IgD-negative memory B cell (primary cell): ENCODE data around the gene SOX5. TPM values are rescaled to one million over a fixed set of nuclear protein-coding genes. Genes with fewer than 3 reads are reported as not detected.
"Not testable (repeated sequence)": the region's sequence is repeated elsewhere in the genome, so short reads cannot be mapped to it uniquely, and the experiment has no call there.

Source experiments
- H3K27ac Mint-ChIP-seq, 3 donors: one replicate each; pipeline ENCODE4 v1.8.0; 2020 to 2022; ENCODE audit warnings: mild to moderate bottlenecking in 3 of 3, mixed read lengths in 3 of 3, moderate library complexity in 1 of 3
- H3K27me3 Mint-ChIP-seq: one replicate; pipeline ENCODE4 v1.8.0; 2021; ENCODE audit warnings: mixed read lengths
- H3K36me3 Mint-ChIP-seq: one replicate; pipeline ENCODE4 v1.8.0; 2020; ENCODE audit warnings: mild to moderate bottlenecking, mixed read lengths
- H3K4me1 Mint-ChIP-seq, 3 donors: one replicate each; pipeline ENCODE4 v1.8.0; 2020 to 2022; ENCODE audit warnings: mixed read lengths in 3 of 3, mild to moderate bottlenecking in 1 of 3
- H3K4me3 Mint-ChIP-seq, 4 donors: one replicate each; pipeline ENCODE4 v1.8.0; 2020 to 2022; ENCODE audit warnings: mild to moderate bottlenecking in 4 of 4, mixed read lengths in 4 of 4, moderate library complexity in 3 of 4
- H3K9me3 Mint-ChIP-seq, 3 donors: one replicate each; pipeline ENCODE4 v1.8.0; 2020 to 2021; ENCODE audit warnings: mixed read lengths in 3 of 3, mild to moderate bottlenecking in 1 of 3
- polyA plus RNA-seq: library from polyadenylated mRNA; unstranded; fragments of 300-500 nt; fragmentation: Illumina TruSeq; gene quantifications from one replicate; pipeline ENCODE4 v1.2.3, GENCODE V29; 2021

The SOX5 gene
- polyA plus RNA-seq, 1 donor from 2014 or later: 11.0 TPM

DNA sequence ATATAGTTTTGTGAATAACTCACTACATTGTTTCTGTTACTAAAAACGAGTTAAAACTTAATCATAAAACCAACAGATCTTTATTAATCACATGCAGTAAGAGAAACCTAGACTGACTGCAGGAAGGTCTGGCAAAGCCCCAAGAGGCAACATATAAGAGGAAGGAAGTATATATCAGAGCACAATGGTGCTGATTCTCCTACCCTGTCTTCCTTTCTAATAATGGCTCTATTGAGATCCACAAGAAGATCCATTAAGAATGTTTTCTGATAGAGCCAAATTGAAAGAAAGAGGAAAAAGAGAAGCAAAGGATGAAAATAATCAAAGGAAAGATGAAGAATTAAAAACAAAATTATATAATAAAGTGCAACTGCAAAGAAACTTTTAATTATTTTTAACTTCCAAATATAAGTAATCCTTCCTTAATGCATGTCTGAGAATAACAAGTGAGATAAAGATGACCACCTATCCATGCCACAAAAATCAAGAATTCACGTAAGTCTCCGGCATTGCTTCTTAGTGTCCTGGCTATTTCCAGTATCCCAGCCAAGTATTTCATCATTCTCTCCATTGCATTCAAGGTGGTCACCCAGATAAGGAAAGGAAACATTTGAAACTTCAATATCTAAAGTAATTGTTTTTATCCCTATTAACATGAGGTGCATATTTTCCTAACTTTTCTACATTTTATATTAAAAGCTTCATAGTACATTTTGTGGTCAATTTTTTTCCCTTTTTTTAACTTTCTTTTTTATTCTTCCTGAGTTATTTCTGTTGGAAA lies 62.2 kb downstream of the SOX5 start:
- peaks cover 1% of the 10 kb centered on the region for H3K36me3 Mint-ChIP-seq
- no peaks in the 10 kb centered on the region for H3K9me3 Mint-ChIP-seq
- H3K27me3 Mint-ChIP-seq: no peaks in the 10 kb centered on the region
- H3K4me3 Mint-ChIP-seq: no peak overlapping the region
- peaks cover 7 to 14% (median 12%) of the 10 kb centered on the region in 3 donors for H3K4me1 Mint-ChIP-seq
- H3K27ac Mint-ChIP-seq: no peak overlapping the region

DNA sequence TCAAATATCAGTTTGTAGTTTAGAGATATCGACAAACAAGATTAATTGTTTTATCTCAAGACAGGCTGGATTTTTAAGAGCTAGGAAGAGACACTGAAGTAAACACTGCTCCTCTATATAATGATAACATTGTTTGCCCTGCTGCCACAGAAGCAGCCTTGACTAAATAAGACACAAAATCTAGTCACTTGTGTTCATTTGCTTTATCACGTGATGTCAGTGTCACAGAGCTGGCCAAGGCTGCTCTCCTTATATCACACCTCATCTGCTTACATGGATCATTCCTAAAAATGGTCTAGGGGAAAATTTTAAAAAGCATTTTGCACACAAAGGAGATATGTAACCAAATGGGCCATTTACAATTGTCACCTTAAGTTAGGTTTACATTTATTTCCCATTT lies 64.1 kb downstream of the SOX5 start:
- Mint-ChIP-seq H3K4me1 (peaks cover 0 to 5% (median 1%) of the 10 kb centered on the region in 3 donors), H3K9me3 (no peaks in the 10 kb centered on the region), H3K27me3 (no peaks in the 10 kb centered on the region), H3K27ac (no peak overlapping the region), H3K4me3 (no peak overlapping the region), H3K36me3 (no peaks in the 10 kb centered on the region)

DNA sequence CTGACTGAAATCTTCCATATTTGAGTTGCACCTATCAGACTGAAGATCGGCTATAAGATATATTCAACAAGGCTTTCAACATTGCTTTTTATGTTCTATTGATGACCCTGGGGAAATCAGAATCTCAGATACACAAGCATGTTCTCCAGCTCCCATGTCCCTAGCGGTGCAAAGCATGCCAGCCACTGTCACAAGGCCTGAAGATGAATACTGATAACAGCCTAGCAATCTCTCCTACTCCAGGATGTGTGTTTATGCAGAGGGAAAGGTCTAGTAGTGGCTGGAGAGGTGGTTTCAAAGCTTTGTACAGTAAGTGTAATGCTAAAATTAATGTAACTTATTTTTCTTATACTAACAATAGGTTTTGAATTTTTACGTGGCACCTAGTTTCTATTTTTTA lies 64.6 kb downstream of the SOX5 start:
- Mint-ChIP-seq H3K36me3 (no peaks in the 10 kb centered on the region), H3K27ac (no peak overlapping the region), H3K27me3 (no peaks in the 10 kb centered on the region), H3K4me3 (no peak overlapping the region), H3K9me3 (no peaks in the 10 kb centered on the region), H3K4me1 (peaks cover 0 to 5% (median 1%) of the 10 kb centered on the region in 3 donors)

DNA sequence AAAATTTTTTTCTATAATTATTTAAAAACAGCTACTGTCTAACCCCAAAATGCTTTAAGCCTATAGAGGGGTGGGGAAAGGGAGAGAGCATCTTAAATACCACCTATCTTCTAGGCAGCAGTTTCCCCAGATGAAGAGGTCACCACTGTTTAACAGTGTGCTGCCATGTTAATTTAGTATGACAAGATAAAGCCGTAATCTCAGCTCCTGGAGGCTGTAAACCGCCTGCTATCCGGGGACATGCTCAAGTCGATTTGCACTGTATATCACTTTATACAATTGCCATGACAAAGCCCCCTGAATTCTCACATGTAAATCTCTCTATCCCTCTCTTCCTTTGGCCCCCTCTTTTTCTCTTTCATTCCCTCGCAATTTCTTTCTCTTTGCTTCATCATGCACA lies 68.5 kb downstream of the SOX5 start:
- H3K36me3 Mint-ChIP-seq: no peaks in the 10 kb centered on the region
- no peaks in the 10 kb centered on the region for H3K4me1 Mint-ChIP-seq
- H3K9me3 Mint-ChIP-seq: no peaks in the 10 kb centered on the region
- no peaks in the 10 kb centered on the region for H3K27me3 Mint-ChIP-seq
- H3K27ac Mint-ChIP-seq: no peak overlapping the region
- no peak overlapping the region for H3K4me3 Mint-ChIP-seq

DNA sequence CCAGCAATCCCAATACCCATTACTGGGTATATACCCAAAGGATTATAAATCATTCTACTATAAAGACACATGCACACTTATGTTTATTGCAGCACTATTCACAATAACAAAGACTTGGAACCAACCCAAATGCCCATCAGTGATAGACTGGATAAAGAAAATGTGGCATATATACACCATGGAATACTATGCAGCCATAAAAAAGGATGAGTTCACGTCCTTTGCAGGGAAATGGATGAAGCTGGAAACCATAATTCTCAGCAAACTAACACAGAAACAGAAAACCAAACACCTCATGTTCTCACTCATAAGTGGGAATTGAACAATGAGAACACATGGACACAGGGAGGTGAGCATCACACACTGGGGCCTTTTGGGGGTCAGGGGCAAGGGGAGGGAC lies 72.9 kb downstream of the SOX5 start:
- not testable (repeated sequence) for H3K27ac Mint-ChIP-seq, H3K4me3 Mint-ChIP-seq, H3K36me3 Mint-ChIP-seq, H3K4me1 Mint-ChIP-seq, H3K9me3 Mint-ChIP-seq, H3K27me3 Mint-ChIP-seq

DNA sequence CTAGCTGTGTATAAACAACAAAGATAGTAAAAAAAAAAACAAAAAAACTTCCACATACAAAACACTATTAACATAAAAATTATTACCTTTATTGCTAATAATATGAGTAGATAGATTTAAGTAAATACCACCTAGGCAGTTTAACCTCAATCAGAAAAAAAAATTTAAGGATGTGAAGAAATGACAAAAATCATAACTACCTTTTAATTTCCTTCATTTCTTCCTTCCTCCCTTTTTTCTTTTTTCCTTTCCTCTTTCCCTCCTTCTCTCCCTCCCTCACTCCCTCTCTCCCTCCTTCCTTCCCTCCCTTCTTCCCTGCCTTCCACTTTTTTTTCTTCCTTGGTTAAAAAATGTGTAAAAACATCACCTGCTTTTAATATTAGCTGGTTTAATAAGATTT lies 81.7 kb downstream of the SOX5 start:
- Mint-ChIP-seq H3K4me3 (no peak overlapping the region), H3K9me3 (peaks cover 0 to 1% (median 0%) of the 10 kb centered on the region in 3 donors), H3K4me1 (no peaks in the 10 kb centered on the region), H3K27me3 (no peaks in the 10 kb centered on the region), H3K27ac (no peak overlapping the region), H3K36me3 (peaks cover 3% of the 10 kb centered on the region)

DNA sequence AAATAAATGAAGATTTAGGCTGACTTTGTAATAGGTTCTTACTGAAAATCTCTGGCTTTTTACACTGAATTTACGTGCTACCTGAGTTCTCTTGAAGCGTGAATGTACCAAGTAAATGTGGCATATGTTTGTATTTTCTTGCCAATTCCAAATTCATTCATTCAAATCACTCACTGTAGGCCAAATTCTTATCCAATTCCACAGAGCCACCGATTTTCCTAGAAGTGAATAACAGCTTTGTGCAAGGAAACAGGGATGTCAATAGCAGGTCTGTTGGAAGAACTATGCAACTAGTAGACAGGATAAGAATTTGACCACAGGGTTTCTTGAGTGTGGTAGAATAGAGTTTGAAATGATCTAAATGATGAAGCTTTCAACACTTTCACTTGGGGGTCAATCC lies 86.8 kb downstream of the SOX5 start:
- Mint-ChIP-seq H3K4me3 (no peak overlapping the region), H3K36me3 (no peaks in the 10 kb centered on the region), H3K9me3 (peaks cover 0 to 7% (median 2%) of the 10 kb centered on the region in 3 donors), H3K4me1 (no peaks in the 10 kb centered on the region), H3K27me3 (no peaks in the 10 kb centered on the region), H3K27ac (no peak overlapping the region)

DNA sequence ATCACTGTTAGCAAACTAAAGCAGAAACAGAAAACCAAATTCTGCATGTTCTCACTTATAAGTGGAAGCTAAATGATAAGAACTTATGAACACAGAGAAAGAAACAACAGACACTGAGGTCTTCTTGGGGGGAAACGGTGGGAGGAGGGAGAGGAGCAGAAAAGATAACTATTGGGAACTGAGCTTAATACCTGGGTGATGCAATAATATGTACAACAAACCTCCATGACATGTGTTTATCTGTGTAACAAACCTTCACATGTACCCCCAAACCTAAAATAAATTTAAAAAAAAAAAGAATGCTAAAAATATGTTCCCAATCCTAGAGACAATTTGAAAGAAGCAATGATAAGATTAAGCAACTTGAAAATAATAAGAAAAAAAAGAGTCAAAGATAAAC lies 89.5 kb downstream of the SOX5 start:
- H3K4me1 Mint-ChIP-seq: peaks cover 0 to 5% (median 0%) of the 10 kb centered on the region in 3 donors
- H3K9me3 Mint-ChIP-seq: peaks cover 0 to 7% (median 2%) of the 10 kb centered on the region in 3 donors
- H3K4me3 Mint-ChIP-seq: no peak overlapping the region
- no peak overlapping the region for H3K27ac Mint-ChIP-seq
- no peaks in the 10 kb centered on the region for H3K36me3 Mint-ChIP-seq
- H3K27me3 Mint-ChIP-seq: no peaks in the 10 kb centered on the region

DNA sequence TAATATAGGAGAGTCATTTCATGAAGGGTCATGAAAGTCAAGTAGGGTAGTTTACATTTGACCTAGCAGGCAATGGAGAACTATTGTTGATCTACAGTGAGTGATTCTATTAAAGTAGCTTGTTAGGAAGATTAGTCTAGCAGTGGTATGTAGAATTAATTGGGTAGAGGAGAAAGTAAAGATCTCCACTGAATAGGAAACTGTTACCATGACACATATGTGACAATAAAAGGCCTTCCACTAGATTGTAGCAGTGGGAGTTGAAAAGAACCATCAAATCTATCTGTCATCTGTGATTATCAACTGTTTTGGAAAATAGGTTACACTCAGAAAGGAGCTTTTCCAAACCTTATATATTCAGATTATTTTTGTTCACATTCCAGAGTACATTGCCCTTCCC lies 92.3 kb downstream of the SOX5 start:
- H3K9me3 Mint-ChIP-seq: peaks cover 0 to 7% (median 2%) of the 10 kb centered on the region in 3 donors
- H3K36me3 Mint-ChIP-seq: no peaks in the 10 kb centered on the region
- no peak overlapping the region for H3K27ac Mint-ChIP-seq
- H3K4me1 Mint-ChIP-seq: peaks cover 0 to 5% (median 0%) of the 10 kb centered on the region in 3 donors
- no peak overlapping the region for H3K4me3 Mint-ChIP-seq
- no peaks in the 10 kb centered on the region for H3K27me3 Mint-ChIP-seq

DNA sequence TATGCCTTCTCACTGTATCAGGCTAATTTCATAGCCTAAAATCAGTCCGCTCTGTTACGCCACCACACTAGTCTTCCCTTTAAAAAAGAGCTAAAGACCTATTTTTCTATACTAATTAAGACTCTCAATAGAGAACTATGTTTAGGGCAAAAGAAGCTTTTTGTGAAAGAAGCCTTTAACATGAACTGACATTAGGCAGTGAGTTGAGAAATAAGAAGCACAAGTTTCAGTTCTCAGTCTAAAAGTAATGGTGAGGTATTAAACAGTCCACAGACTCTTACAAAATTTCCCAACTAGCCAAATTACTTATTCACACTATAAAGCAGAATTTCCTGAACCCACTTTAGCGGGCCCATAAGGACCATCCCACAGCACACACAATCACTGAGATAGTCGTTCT lies 93.7 kb downstream of the SOX5 start:
- Mint-ChIP-seq H3K4me1 (peaks cover 0 to 5% (median 0%) of the 10 kb centered on the region in 3 donors), H3K9me3 (peaks cover 0 to 7% (median 2%) of the 10 kb centered on the region in 3 donors)

DNA sequence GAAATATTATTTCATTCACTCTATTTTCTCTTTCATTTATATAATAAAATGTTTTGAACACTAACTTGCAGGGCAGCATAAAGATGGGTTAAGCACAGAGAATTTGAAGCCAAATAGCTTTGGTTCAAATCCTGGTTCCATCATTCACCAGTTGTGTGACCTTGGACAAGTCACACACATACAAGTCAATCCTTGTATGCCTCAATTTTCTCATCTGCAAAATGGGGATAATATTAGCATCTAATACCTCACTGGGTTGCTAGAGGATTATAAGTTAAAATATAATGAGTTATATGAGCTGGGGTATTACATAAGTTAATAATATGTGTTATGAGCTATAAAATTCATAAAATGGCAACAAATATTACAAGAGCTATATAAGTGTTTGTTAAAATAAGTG lies 94.9 kb downstream of the SOX5 start:
- H3K4me1 Mint-ChIP-seq: peaks cover 0 to 5% (median 0%) of the 10 kb centered on the region in 3 donors
- no peaks in the 10 kb centered on the region for H3K27me3 Mint-ChIP-seq
- no peaks in the 10 kb centered on the region for H3K36me3 Mint-ChIP-seq
- H3K4me3 Mint-ChIP-seq: no peak overlapping the region
- H3K27ac Mint-ChIP-seq: no peak overlapping the region
- peaks cover 0 to 3% (median 2%) of the 10 kb centered on the region in 3 donors for H3K9me3 Mint-ChIP-seq

More for the DNA sequence above, 93.7 kb downstream of the SOX5 start:
- no peak overlapping the region for H3K4me3 Mint-ChIP-seq
- no peaks in the 10 kb centered on the region for H3K36me3 Mint-ChIP-seq
- no peaks in the 10 kb centered on the region for H3K27me3 Mint-ChIP-seq
- H3K27ac Mint-ChIP-seq: no peak overlapping the region

DNA sequence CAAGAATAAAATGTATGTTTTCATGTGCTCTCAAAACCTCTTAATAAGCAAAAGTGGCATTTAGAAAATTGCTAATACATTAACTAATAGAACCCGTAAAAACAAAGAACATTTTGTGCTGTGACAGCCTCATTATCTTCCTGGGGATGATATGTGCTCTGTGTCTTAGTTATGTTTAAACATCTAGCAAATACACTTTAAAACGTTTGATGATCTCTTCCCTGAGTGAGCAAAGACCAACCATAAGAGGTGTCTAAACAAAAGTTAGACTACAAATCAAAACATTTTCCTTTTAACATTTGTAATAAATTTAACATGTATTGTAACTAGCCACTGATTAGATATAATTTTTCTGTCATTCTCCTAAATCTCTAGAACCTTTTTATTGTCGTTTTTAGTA lies 95.8 kb downstream of the SOX5 start:
- peaks cover 0 to 5% (median 0%) of the 10 kb centered on the region in 3 donors for H3K4me1 Mint-ChIP-seq
- H3K9me3 Mint-ChIP-seq: no peaks in the 10 kb centered on the region
- H3K27ac Mint-ChIP-seq: no peak overlapping the region
- H3K36me3 Mint-ChIP-seq: no peaks in the 10 kb centered on the region
- H3K4me3 Mint-ChIP-seq: no peak overlapping the region
- no peaks in the 10 kb centered on the region for H3K27me3 Mint-ChIP-seq

DNA sequence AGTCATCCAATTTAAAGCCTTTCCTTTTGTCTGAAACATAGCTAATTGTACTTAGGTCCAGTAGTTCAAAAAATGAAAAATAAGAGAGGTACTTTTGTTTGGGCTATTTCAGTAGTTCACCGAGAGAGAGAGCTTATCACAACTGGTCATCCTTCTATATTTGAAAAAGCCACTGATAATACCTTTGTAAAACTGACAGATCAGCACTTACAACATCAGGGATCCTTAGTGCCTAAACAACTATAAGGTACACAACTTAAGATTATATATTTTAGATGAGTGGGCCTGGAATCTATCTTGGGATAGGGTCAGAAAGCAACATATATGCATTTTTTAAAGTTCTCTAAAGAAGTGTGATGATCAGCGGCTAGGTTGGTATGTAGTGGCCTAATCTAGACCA lies 97.9 kb downstream of the SOX5 start:
- H3K9me3 Mint-ChIP-seq: no peaks in the 10 kb centered on the region
- no peaks in the 10 kb centered on the region for H3K27me3 Mint-ChIP-seq
- peaks cover 0 to 5% (median 0%) of the 10 kb centered on the region in 3 donors for H3K4me1 Mint-ChIP-seq
- H3K27ac Mint-ChIP-seq: peak overlapping the region in 1 of 3 donors; percentile 5
- no peak overlapping the region for H3K4me3 Mint-ChIP-seq
- no peaks in the 10 kb centered on the region for H3K36me3 Mint-ChIP-seq

DNA sequence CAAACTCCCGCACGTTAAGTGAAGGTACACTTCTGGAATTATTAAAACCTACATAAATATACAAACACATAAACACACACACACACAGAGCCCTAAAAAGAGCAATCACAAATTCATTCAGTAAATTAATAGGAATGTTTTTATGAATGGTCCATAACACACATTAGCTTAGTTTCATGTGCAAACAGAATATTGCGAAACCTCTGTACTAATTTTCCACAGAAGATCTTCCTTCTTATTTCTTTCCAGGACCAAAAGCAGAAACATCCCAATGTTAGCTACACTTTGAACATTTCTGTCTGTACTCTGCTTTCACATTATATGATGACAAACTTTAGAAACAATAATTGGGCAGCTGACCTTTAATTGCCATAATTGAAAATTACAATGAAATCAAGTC lies 101.6 kb downstream of the SOX5 start:
- Mint-ChIP-seq H3K9me3 (no peaks in the 10 kb centered on the region), H3K27ac (no peak overlapping the region), H3K4me1 (no peaks in the 10 kb centered on the region), H3K27me3 (no peaks in the 10 kb centered on the region), H3K36me3 (no peaks in the 10 kb centered on the region), H3K4me3 (no peak overlapping the region)

DNA sequence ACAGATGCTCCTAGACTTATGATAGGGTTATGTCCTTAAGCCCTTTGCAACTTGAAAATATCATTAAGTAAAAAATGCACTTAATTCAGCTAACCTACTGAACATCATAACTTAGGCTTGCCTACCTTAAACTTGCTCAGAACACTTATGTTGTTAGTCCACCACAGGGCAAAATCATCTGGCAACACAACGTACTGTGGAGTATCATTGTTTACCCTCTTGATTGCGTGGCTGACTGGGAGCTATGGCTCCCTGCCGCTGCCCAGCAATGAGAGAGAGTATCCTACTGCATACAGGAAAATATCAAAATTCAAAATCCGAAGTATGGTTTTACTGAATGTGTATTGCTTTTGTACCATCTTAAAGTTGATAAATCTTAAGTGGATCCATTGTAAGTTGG lies 105.5 kb downstream of the SOX5 start:
- no peak overlapping the region for H3K27ac Mint-ChIP-seq
- no peaks in the 10 kb centered on the region for H3K4me1 Mint-ChIP-seq
- no peaks in the 10 kb centered on the region for H3K27me3 Mint-ChIP-seq
- H3K36me3 Mint-ChIP-seq: no peaks in the 10 kb centered on the region
- no peaks in the 10 kb centered on the region for H3K9me3 Mint-ChIP-seq
- H3K4me3 Mint-ChIP-seq: no peak overlapping the region

DNA sequence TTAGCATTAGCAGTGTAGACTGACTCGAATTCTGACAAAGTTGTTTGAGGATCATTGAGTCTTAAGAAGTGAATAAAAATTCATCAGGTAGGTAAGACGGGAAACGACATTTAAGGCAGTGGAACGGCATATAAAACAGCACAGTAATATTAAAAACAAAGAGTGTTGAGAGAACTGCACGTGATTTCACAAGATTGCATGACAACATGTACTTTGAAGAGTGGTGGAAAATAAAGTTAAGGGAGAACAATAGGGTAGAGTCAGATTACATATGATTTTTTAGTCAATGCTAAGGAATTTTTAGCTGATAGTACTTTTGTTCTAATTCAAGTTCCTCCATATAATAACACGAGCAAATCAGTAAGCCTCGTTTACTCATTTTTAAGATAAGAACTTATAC lies 115.4 kb downstream of the SOX5 start:
- Mint-ChIP-seq H3K27me3 (no peaks in the 10 kb centered on the region), H3K9me3 (no peaks in the 10 kb centered on the region), H3K36me3 (no peaks in the 10 kb centered on the region), H3K4me1 (peaks cover 5 to 7% (median 7%) of the 10 kb centered on the region in 3 donors), H3K4me3 (no peak overlapping the region), H3K27ac (no peak overlapping the region)
